ENCODE results near the gene XPOT. TPM values are rescaled to one million over a fixed set of nuclear protein-coding genes. Genes with fewer than 3 reads are reported as not detected.
A peak's percentile ranks its signal among the peaks of the same experiment; 100 is the strongest.

Gene XPOT
- total RNA-seq, 1 experiment from 2014 or later, result 65.9 TPM

DNA sequence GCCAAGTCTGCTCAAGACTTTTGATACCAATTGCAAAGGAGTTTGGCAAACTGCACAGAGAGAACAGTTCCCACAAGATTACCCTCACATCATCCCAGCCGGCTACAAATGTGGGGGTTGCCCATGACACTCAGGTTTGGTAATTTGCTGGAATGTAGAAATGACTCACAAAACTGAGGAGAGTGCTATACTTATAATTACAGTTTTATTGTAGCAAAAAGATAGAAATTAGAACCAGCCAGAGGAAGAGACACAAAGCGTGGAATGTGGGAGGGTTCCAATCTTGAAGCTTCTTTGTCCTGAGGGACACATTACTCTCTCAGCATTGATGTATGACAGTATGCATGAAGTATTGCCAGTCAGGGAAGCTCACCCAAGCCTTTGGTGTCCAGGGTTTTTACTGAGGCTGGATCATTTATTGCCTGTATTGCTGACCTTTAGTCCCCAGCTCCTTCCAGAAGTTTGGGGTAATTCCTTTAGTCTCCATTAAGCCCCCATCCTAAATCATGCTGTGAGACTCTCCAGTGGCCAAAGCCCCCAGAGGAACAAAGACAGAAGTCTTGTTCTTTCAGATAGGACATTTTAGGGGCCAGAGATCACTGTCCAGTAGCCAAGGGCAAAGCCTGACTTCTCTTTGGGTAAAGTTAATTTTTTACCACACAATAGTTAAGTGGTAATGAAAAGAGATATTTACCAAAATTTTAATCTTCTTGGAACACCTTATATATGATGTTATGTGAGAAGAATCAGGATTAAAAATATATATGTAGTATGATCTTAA is 57.6 kb downstream of the XPOT start:
- Histone ChIP-seq H3K4me3 (no peak overlapping the region), H3K27ac (peak overlapping the region; percentile 90), H3K36me3 (peaks cover 68% of the 10 kb centered on the region), H3K27me3 (replicated peaks) (no peaks in the 10 kb centered on the region), H3K4me1 (replicated peaks) (peaks cover 40% of the 10 kb centered on the region), H3K9me3 (replicated peaks) (no peaks in the 10 kb centered on the region)
- peak; percentile 73 to 92 for DNase-seq (ENCODE audit: low read depth in 1 of 2, low spot score in 2 of 2)

DNA sequence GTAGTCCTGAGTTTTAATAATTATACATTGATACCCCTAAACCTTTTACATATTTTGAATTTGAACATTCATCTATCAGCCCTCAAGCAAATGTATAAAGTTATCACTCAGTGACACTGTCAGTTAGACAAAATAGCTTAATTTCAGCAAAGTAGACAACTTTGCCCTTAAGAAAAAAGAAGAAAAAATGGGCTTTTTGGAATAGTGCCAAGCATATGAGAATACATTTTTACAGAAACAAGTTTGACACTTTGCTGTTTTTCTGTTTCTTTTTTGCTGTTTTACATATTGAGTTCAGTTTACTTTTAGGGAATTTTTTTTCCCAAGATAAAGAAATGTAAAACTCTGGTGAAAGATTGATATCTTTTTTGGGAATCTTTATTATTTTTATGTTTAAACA is 62.0 kb downstream of the XPOT start:
- no peak overlapping the region for H3K27ac ChIP-seq
- H3K9me3 ChIP-seq (replicated peaks), result no peaks in the 10 kb centered on the region
- no peaks in the 10 kb centered on the region for H3K27me3 ChIP-seq (replicated peaks)
- no peak for DNase-seq (ENCODE audit: low read depth in 1 of 2, low spot score in 2 of 2)
- peaks cover 78% of the 10 kb centered on the region for H3K36me3 ChIP-seq
- peaks cover 52% of the 10 kb centered on the region for H3K4me1 ChIP-seq (replicated peaks)
- H3K4me3 ChIP-seq, result no peak overlapping the region

DNA sequence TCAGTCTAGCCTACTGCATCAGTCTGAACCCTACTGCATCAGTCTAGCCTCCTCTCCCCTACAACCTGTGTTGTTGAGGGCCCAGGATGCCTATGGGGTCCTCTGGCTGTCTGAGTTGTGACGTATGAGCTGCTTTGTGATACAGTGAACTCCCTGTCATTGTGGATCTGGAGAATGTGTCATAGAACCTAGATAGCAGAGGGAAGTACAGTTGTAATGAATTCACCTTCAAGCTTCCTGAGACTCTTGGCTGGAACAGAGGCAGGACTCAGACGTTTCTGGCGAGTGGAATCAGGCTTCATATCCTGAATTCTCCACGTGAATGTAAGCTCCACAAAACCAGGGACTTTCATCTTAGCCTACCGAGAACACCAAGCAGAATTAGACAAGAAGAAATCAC is 64.8 kb downstream of the XPOT start:
- no peaks in the 10 kb centered on the region for H3K9me3 ChIP-seq (replicated peaks)
- H3K36me3 ChIP-seq, result peaks cover 89% of the 10 kb centered on the region
- H3K27ac ChIP-seq, result peak overlapping the region; percentile 50
- H3K4me1 ChIP-seq (replicated peaks), result peaks cover 24% of the 10 kb centered on the region
- H3K4me3 ChIP-seq, result no peak overlapping the region
- H3K27me3 ChIP-seq (replicated peaks), result no peaks in the 10 kb centered on the region
- DNase-seq (ENCODE audit: low read depth in 1 of 2, low spot score in 2 of 2), result no peak

DNA sequence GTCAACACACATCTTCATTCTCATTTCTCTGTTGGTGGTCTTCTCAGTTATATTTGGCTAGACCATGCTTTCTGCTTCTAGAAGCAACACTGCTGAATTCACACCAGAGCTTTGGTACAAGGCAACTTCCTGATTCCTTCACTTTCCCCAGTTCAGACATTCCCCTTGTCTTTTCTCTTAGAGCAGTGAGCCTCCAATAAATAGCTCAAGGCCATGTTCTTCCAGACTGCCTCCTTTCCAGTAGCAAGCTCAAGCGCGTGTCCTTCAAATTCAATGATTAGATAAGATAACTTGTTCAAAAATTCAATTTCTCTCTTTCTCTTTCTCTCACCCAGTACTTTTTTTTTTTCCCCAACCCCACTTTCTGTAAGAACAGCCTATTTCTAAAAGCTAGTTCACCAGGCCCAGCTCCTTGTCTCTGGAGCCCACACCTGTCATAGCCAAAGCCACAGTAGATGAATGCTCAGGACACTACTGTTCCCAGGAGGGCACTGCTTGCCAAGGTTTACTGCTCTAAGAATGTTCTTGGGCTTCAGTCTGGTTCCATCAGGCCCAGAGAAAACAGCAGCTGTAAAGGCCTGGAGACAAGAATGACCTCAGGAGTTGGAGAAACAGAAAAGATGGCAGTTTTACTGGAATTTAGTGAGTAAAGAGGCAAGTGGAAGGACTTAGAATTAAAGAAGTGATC is 65.4 kb downstream of the XPOT start:
- H3K36me3 ChIP-seq, result peaks cover 89% of the 10 kb centered on the region
- no peaks in the 10 kb centered on the region for H3K9me3 ChIP-seq (replicated peaks)
- peak in 1 of 2 experiments; percentile 58 for DNase-seq (ENCODE audit: low read depth in 1 of 2, low spot score in 2 of 2)

DNA sequence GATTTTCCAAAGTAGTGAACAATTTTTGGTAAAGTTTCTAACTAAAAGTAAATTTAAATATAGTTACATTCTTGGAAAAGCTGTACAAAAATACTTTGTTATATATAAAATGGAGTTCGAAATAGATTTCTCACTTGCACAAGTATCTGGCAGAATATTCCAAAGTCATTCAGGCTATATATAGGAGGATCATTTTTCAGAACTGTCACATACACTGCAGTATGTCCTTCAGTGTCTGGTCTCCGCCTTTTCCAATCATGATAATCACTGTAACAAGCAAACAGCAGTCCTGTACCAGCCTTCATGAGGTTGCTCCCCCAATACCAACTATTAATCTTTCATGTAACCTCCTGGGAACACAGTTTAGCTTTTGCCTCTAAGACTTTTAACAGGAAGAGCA is 66.3 kb downstream of the XPOT start:
- Histone ChIP-seq H3K4me3 (no peak overlapping the region), H3K27ac (no peak overlapping the region), H3K27me3 (replicated peaks) (no peaks in the 10 kb centered on the region), H3K9me3 (replicated peaks) (no peaks in the 10 kb centered on the region), H3K4me1 (replicated peaks) (peaks cover 22% of the 10 kb centered on the region), H3K36me3 (peaks cover 91% of the 10 kb centered on the region)
- DNase-seq (ENCODE audit: low read depth in 1 of 2, low spot score in 2 of 2), result no peak

More for the DNA sequence above, 65.4 kb downstream of the XPOT start:
- Histone ChIP-seq H3K27me3 (replicated peaks) (no peaks in the 10 kb centered on the region), H3K27ac (peak overlapping the region; percentile 50), H3K4me3 (no peak overlapping the region), H3K4me1 (replicated peaks) (peaks cover 22% of the 10 kb centered on the region)

DNA sequence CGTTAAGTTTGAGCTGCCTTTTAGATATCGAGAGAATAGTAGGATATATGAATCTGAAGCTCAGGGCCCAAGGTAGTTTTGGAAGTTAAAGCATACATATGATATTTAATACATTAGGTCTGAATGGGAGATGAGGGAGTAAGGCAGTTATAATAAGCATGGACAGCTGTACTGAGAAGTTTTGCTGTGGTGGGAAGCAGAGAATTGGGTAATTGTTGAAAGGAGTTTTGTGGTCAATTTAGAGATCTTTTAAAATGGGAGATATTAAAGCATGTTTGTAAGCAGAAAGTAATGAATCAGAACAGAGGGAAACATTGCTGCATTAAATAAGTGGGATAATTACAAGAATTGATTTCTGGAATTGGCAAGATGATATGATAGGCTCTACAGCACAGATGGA is 69.0 kb downstream of the XPOT start:
- Histone ChIP-seq H3K36me3 (peaks cover 91% of the 10 kb centered on the region), H3K4me1 (replicated peaks) (peaks cover 16% of the 10 kb centered on the region), H3K4me3 (no peak overlapping the region), H3K27me3 (replicated peaks) (no peaks in the 10 kb centered on the region), H3K27ac (no peak overlapping the region), H3K9me3 (replicated peaks) (0 out of 2 replicates have a peak, but pooled peaks cover 3% of the 10 kb centered on the region)
- no peak for DNase-seq (ENCODE audit: low read depth in 1 of 2, low spot score in 2 of 2)

DNA sequence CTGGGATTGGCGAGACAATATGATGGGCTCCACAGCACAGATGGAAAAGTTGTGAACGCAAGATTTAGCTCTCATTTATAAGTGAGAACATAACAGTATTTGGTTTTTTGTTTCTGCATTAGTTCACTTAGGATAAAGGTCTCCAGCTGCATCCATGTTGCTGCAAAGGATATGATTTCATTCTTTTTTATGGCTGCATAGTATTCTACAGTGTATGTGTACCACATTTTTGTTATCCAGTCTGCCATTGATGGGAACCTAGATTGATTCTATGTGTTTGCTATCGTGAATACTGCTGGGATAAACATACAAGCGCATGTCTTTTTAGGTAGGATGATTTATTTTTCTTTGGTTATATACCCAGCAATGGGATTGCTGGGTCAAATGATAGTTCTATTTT is 71.3 kb downstream of the XPOT start:
- H3K4me1 ChIP-seq (replicated peaks), result no peaks in the 10 kb centered on the region
- no peak overlapping the region for H3K27ac ChIP-seq
- no peak for DNase-seq (ENCODE audit: low read depth in 1 of 2, low spot score in 2 of 2)
- no peak overlapping the region for H3K4me3 ChIP-seq
- 0 out of 2 replicates have a peak, but pooled peaks cover 3% of the 10 kb centered on the region for H3K9me3 ChIP-seq (replicated peaks)
- H3K36me3 ChIP-seq, result peaks cover 90% of the 10 kb centered on the region
- H3K27me3 ChIP-seq (replicated peaks), result no peaks in the 10 kb centered on the region

DNA sequence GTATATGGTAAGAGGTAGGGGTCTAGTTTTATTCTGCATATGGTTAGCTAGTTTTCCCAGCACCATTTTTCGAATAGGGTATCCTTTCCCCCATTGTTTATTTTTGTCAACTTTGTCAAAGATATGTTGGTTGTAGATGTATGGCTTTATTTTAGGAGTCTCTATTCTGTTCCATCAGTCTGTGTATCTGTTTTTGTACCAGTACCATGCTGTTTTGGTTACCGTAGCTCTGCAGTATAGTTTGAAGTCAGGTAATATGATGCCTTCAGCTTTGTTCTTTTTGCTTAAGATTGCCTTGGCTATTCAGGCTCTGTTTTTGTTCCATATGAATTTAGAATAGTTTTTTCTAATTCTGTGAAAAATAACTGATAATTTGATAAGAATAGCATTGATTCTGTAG is 72.7 kb downstream of the XPOT start:
- DNase-seq (ENCODE audit: low read depth in 1 of 2, low spot score in 2 of 2), result no peak
- H3K36me3 ChIP-seq, result peaks cover 89% of the 10 kb centered on the region
- H3K9me3 ChIP-seq (replicated peaks), result 0 out of 2 replicates have a peak, but pooled peaks cover 3% of the 10 kb centered on the region
- no peak overlapping the region for H3K4me3 ChIP-seq
- H3K4me1 ChIP-seq (replicated peaks), result no peaks in the 10 kb centered on the region
- no peaks in the 10 kb centered on the region for H3K27me3 ChIP-seq (replicated peaks)
- H3K27ac ChIP-seq, result no peak overlapping the region

DNA sequence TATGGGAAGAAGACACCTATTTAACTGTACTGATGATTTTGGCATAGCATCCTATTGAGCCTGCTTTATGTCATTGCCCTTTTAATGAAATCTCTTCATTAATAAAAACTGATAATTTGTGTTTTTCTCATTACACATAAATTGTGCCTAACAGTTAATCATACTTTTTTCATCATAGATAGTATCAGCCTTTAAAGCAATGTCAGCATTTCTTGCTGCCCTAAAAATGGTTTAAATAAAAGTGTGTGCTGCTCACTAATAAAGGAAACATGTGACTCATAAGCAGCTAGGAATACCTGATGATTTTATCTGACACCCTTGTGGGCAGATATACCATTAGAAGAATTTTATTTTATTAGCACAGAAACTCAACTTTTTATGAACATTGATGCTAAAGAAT is 74.5 kb downstream of the XPOT start:
- Histone ChIP-seq H3K4me1 (replicated peaks) (no peaks in the 10 kb centered on the region), H3K27ac (no peak overlapping the region), H3K27me3 (replicated peaks) (no peaks in the 10 kb centered on the region), H3K36me3 (peaks cover 90% of the 10 kb centered on the region), H3K4me3 (no peak overlapping the region), H3K9me3 (replicated peaks) (0 out of 2 replicates have a peak, but pooled peaks cover 3% of the 10 kb centered on the region)
- no peak for DNase-seq (ENCODE audit: low read depth in 1 of 2, low spot score in 2 of 2)

DNA sequence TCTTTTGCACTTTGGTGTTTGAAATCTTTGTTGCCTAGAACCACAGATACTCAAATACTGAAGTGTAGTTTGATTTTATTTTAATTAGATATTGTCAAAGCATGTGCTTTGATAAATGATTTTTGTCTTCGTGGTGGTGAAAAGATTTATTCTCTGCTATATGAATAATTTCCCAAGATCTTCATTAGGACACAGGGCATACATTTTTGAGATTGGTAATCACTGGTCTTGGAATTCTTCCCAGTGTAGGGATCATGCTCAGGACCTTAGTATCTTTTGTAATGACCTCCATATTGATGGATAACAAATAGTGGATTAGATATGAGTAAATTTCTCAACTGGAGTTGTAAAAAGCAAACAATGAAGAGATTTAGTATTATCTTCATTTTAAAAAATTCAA is 76.0 kb downstream of the XPOT start:
- peaks cover 89% of the 10 kb centered on the region for H3K36me3 ChIP-seq
- 0 out of 2 replicates have a peak, but pooled peaks cover 3% of the 10 kb centered on the region for H3K9me3 ChIP-seq (replicated peaks)
- no peak overlapping the region for H3K27ac ChIP-seq
- DNase-seq (ENCODE audit: low read depth in 1 of 2, low spot score in 2 of 2), result no peak
- H3K27me3 ChIP-seq (replicated peaks), result no peaks in the 10 kb centered on the region
- H3K4me1 ChIP-seq (replicated peaks), result no peaks in the 10 kb centered on the region
- H3K4me3 ChIP-seq, result no peak overlapping the region

DNA sequence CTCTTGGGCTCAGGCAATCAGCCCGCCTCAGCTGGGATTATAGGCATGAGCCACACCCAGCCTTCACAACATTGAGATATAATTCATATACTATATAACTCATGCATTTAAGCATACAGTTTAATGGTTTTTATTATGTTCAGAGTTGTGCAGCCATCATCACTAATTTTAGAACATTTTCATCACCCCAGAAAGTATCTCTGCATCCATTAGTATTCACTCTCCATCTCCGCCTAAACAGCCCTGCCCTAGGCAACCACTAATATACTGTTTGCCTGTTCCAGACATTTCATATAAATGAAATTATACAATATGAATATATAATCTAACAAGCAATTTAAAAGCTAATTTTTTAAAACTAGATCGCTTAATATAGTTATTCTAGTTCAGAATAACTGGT is 82.5 kb downstream of the XPOT start:
- H3K36me3 ChIP-seq, result peaks cover 91% of the 10 kb centered on the region
- no peaks in the 10 kb centered on the region for H3K9me3 ChIP-seq (replicated peaks)
- H3K27ac ChIP-seq, result no peak overlapping the region
- no peaks in the 10 kb centered on the region for H3K27me3 ChIP-seq (replicated peaks)
- no peaks in the 10 kb centered on the region for H3K4me1 ChIP-seq (replicated peaks)
- H3K4me3 ChIP-seq, result no peak overlapping the region
- no peak for DNase-seq (ENCODE audit: low read depth in 1 of 2, low spot score in 2 of 2)

DNA sequence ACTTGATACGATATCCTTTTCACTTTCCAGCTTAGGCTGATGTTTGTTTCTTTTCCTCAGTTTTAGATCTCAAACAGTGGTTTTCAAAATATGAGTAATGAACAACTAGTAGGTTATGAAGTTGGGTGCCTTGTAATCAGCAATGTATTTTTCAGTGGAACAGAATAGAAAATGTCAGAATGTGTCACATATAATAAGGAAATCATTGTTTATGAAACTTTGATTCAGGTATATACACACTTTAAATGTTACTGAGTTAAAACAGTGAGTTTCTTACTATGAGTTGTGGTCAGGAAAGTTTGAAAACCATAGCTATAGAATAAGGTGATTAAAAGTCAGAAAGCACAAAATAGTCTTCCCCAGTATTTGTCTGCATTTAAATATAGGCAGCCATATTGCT is 87.5 kb downstream of the XPOT start:
- H3K9me3 ChIP-seq (replicated peaks), result no peaks in the 10 kb centered on the region
- H3K4me3 ChIP-seq, result no peak overlapping the region
- no peaks in the 10 kb centered on the region for H3K27me3 ChIP-seq (replicated peaks)
- H3K27ac ChIP-seq, result no peak overlapping the region
- DNase-seq (ENCODE audit: low read depth in 1 of 2, low spot score in 2 of 2), result no peak
- H3K4me1 ChIP-seq (replicated peaks), result no peaks in the 10 kb centered on the region
- peaks cover 91% of the 10 kb centered on the region for H3K36me3 ChIP-seq

DNA sequence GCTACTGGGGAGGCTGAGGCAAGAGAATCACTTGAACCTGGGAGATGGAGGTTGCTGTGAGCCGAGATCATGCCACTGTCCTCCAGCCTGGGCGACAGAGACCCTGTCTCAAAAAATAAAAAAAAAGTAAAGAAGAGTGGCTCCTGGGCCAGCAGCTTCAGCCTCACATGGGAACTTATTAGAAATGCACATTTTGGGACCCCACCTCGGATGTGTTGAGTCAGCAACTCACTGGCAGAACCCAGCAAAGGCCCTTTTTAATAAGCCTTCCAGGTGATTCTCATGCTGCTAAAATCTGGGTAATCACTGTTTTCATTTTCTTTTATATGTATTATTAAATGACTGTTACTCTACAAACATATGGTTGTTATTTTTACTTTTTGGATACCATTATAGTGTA is 89.3 kb downstream of the XPOT start:
- no peaks in the 10 kb centered on the region for H3K27me3 ChIP-seq (replicated peaks)
- no peaks in the 10 kb centered on the region for H3K4me1 ChIP-seq (replicated peaks)
- no peak for DNase-seq (ENCODE audit: low read depth in 1 of 2, low spot score in 2 of 2)
- no peaks in the 10 kb centered on the region for H3K9me3 ChIP-seq (replicated peaks)
- no peak overlapping the region for H3K27ac ChIP-seq
- no peak overlapping the region for H3K4me3 ChIP-seq
- peaks cover 86% of the 10 kb centered on the region for H3K36me3 ChIP-seq

DNA sequence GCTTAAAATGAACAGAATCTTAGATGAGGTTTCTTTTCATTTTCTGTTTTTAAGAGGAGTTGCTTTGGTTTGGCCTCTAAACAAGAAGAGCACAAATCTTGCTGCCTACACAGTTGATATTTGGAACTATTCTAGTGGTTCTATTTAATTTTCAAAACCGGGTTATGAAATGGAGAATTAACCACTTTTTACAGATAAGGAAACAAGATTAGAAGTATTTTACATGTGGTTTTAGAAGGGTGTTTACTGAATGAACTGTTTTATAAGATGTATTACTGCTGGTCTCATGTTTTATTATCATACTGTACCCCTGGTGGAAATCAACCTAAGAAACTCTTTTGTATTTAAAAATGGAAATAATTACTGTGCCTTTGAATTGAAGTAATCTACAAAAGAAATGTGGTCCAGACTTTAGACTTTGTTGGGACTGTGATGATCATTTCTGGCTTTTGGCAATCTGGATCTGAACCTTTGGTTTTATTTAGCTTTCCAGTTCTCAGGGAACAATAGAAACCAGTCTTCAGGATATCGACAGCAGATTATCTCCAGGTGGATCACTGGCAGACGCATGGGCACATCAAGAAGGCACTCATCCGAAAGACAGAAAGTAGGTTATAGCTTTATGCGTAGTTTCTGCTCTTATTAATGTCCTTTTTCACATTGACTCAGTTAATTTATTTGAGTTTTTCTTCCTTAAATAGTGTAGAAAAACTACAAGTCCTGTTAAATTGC is 91.0 kb downstream of the XPOT start:
- Histone ChIP-seq H3K36me3 (peaks cover 86% of the 10 kb centered on the region), H3K27ac (no peak overlapping the region), H3K9me3 (replicated peaks) (no peaks in the 10 kb centered on the region), H3K4me1 (replicated peaks) (no peaks in the 10 kb centered on the region), H3K27me3 (replicated peaks) (no peaks in the 10 kb centered on the region), H3K4me3 (no peak overlapping the region)
- DNase-seq (ENCODE audit: low read depth in 1 of 2, low spot score in 2 of 2), result no peak
